ENCODE data around the gene GAS6. TPM values are rescaled to one million over a fixed set of nuclear protein-coding genes. Genes with fewer than 3 reads are reported as not detected.

The GAS6 gene
- total and polyA plus RNA-seq, 2 donors = 36.5 to 89.4 TPM

GRCh38 chr13:113825841-113826240 lies 38.0 kb downstream of the GAS6 start:
- peak overlapping the region in 1 of 2 donors; percentile 33 for H3K27ac ChIP-seq (ENCODE audit: low read depth in 1 of 2, low read length in 1 of 2)
- H3K27me3 ChIP-seq (ENCODE audit: control insufficient read depth in 2 of 2, insufficient read depth in 1 of 2, low read length in 1 of 2) = peaks cover 0 to 4% of the 10 kb centered on the region in 2 donors
- no peak overlapping the region for H3K4me3 ChIP-seq (ENCODE audit: low read length in 2 of 2)
- H3K9me3 ChIP-seq (ENCODE audit: control insufficient read depth in 2 of 2, insufficient read depth in 1 of 2, low read length in 1 of 2) = peaks cover 0 to 27% of the 10 kb centered on the region in 2 donors
- WGBS = 91% methylated on average over 16 of the region's 16 CpGs
- no peak for DNase-seq (ENCODE audit: low read depth in 6 of 9, low spot score in 9 of 9)
- H3K36me3 ChIP-seq (ENCODE audit: control insufficient read depth in 2 of 2, insufficient read depth in 2 of 2, low read length in 1 of 2) = peaks cover 2 to 5% of the 10 kb centered on the region in 2 donors
- peaks cover 0 to 6% of the 10 kb centered on the region in 2 donors for H3K4me1 ChIP-seq (ENCODE audit: control insufficient read depth in 2 of 2, insufficient read depth in 2 of 2, low read length in 2 of 2)

DNA sequence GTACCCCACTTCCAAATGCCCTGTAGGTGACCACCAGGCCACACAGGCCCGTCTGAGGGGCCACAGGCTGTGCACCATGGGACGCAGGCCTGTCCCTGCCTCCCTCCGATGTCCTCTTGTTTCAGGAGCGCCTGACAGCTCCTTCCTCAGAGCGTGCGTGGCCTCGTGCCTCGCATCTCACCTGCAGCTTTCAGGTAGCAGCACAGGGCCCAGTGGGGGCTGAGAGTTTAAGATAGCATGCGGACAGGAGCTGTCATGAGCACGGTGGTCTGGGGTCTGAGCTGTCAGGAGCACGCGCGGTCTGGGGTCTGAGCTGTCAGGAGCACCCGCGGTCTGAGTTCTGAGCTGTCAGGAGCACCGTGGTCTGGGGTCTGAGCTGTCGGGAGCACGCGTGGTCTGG lies 40.1 kb downstream of the GAS6 start:
- H3K4me3 ChIP-seq (ENCODE audit: low read length in 2 of 2) = no peak overlapping the region
- H3K36me3 ChIP-seq (ENCODE audit: control insufficient read depth in 2 of 2, insufficient read depth in 2 of 2, low read length in 1 of 2) = peaks cover 2 to 5% of the 10 kb centered on the region in 2 donors
- peaks cover 0 to 23% of the 10 kb centered on the region in 2 donors for H3K9me3 ChIP-seq (ENCODE audit: control insufficient read depth in 2 of 2, insufficient read depth in 1 of 2, low read length in 1 of 2)
- peaks cover 0 to 9% of the 10 kb centered on the region in 2 donors for H3K4me1 ChIP-seq (ENCODE audit: control insufficient read depth in 2 of 2, insufficient read depth in 2 of 2, low read length in 2 of 2)
- peaks cover 0 to 6% of the 10 kb centered on the region in 2 donors for H3K27me3 ChIP-seq (ENCODE audit: control insufficient read depth in 2 of 2, insufficient read depth in 1 of 2, low read length in 1 of 2)
- 97% methylated on average over 19 of the region's 19 CpGs for WGBS
- DNase-seq (ENCODE audit: low read depth in 6 of 9, low spot score in 9 of 9) = no peak
- no peak overlapping the region for H3K27ac ChIP-seq (ENCODE audit: low read depth in 1 of 2, low read length in 1 of 2)

GRCh38 chr13:113822956-113823744 lies 40.7 kb downstream of the GAS6 start:
- H3K27ac ChIP-seq (ENCODE audit: low read depth in 1 of 2, low read length in 1 of 2) = no peak overlapping the region
- DNase-seq (ENCODE audit: low read depth in 6 of 9, low spot score in 9 of 9) = no peak
- no peak overlapping the region for H3K4me3 ChIP-seq (ENCODE audit: low read length in 2 of 2)
- peaks cover 0 to 6% of the 10 kb centered on the region in 2 donors for H3K27me3 ChIP-seq (ENCODE audit: control insufficient read depth in 2 of 2, insufficient read depth in 1 of 2, low read length in 1 of 2)
- peaks cover 0 to 9% of the 10 kb centered on the region in 2 donors for H3K4me1 ChIP-seq (ENCODE audit: control insufficient read depth in 2 of 2, insufficient read depth in 2 of 2, low read length in 2 of 2)
- 95% methylated on average over 45 of the region's 45 CpGs for WGBS
- H3K36me3 ChIP-seq (ENCODE audit: control insufficient read depth in 2 of 2, insufficient read depth in 2 of 2, low read length in 1 of 2) = peaks cover 2 to 5% of the 10 kb centered on the region in 2 donors
- peaks cover 0 to 23% of the 10 kb centered on the region in 2 donors for H3K9me3 ChIP-seq (ENCODE audit: control insufficient read depth in 2 of 2, insufficient read depth in 1 of 2, low read length in 1 of 2)

- Histone ChIP-seq H3K27ac (ENCODE audit: low read depth in 1 of 2, low read length in 1 of 2) (peak overlapping the region in 1 of 2 donors; percentile 40), H3K4me1 (ENCODE audit: control insufficient read depth in 2 of 2, insufficient read depth in 2 of 2, low read length in 2 of 2) (peaks cover 0 to 9% of the 10 kb centered on the region in 2 donors), H3K27me3 (ENCODE audit: control insufficient read depth in 2 of 2, insufficient read depth in 1 of 2, low read length in 1 of 2) (peaks cover 0 to 6% of the 10 kb centered on the region in 2 donors), H3K9me3 (ENCODE audit: control insufficient read depth in 2 of 2, insufficient read depth in 1 of 2, low read length in 1 of 2) (peaks cover 0 to 23% of the 10 kb centered on the region in 2 donors), H3K36me3 (ENCODE audit: control insufficient read depth in 2 of 2, insufficient read depth in 2 of 2, low read length in 1 of 2) (peaks cover 2 to 5% of the 10 kb centered on the region in 2 donors), H3K4me3 (ENCODE audit: low read length in 2 of 2) (no peak overlapping the region)
- no peak for DNase-seq (ENCODE audit: low read depth in 6 of 9, low spot score in 9 of 9)
- 98% methylated on average over 12 of the region's 12 CpGs for WGBS
These were observed 41.6 kb downstream of the GAS6 start for GRCh38 chr13:113822266-113822665.

- peak overlapping the region in 1 of 2 donors; percentile 58 for H3K27ac ChIP-seq (ENCODE audit: low read depth in 1 of 2, low read length in 1 of 2)
- WGBS = 97% methylated on average over 24 of the region's 24 CpGs
- peaks cover 2 to 5% of the 10 kb centered on the region in 2 donors for H3K36me3 ChIP-seq (ENCODE audit: control insufficient read depth in 2 of 2, insufficient read depth in 2 of 2, low read length in 1 of 2)
- DNase-seq (ENCODE audit: low read depth in 6 of 9, low spot score in 9 of 9) = no peak
- peaks cover 0 to 12% of the 10 kb centered on the region in 2 donors for H3K4me1 ChIP-seq (ENCODE audit: control insufficient read depth in 2 of 2, insufficient read depth in 2 of 2, low read length in 2 of 2)
- H3K27me3 ChIP-seq (ENCODE audit: control insufficient read depth in 2 of 2, insufficient read depth in 1 of 2, low read length in 1 of 2) = peaks cover 0 to 6% of the 10 kb centered on the region in 2 donors
- H3K4me3 ChIP-seq (ENCODE audit: low read length in 2 of 2) = no peak overlapping the region
- peaks cover 0 to 23% of the 10 kb centered on the region in 2 donors for H3K9me3 ChIP-seq (ENCODE audit: control insufficient read depth in 2 of 2, insufficient read depth in 1 of 2, low read length in 1 of 2)
These were observed 42.0 kb downstream of the GAS6 start for GRCh38 chr13:113821847-113822246.

- Histone ChIP-seq H3K27ac (ENCODE audit: low read depth in 1 of 2, low read length in 1 of 2) (peak overlapping the region; percentile 11 to 58), H3K9me3 (ENCODE audit: control insufficient read depth in 2 of 2, insufficient read depth in 1 of 2, low read length in 1 of 2) (peaks cover 0 to 23% of the 10 kb centered on the region in 2 donors), H3K27me3 (ENCODE audit: control insufficient read depth in 2 of 2, insufficient read depth in 1 of 2, low read length in 1 of 2) (peaks cover 0 to 9% of the 10 kb centered on the region in 2 donors), H3K4me1 (ENCODE audit: control insufficient read depth in 2 of 2, insufficient read depth in 2 of 2, low read length in 2 of 2) (peaks cover 4 to 17% of the 10 kb centered on the region in 2 donors), H3K36me3 (ENCODE audit: control insufficient read depth in 2 of 2, insufficient read depth in 2 of 2, low read length in 1 of 2) (peaks cover 2 to 5% of the 10 kb centered on the region in 2 donors), H3K4me3 (ENCODE audit: low read length in 2 of 2) (no peak overlapping the region)
- DNase-seq (ENCODE audit: low read depth in 6 of 9, low spot score in 9 of 9) = no peak
- WGBS = 87% methylated on average over 54 of the region's 54 CpGs
These were observed 42.8 kb downstream of the GAS6 start for GRCh38 chr13:113820813-113821651.

GRCh38 chr13:113819731-113820715 lies 43.9 kb downstream of the GAS6 start:
- peaks cover 0 to 13% of the 10 kb centered on the region in 2 donors for H3K27me3 ChIP-seq (ENCODE audit: control insufficient read depth in 2 of 2, insufficient read depth in 1 of 2, low read length in 1 of 2)
- H3K9me3 ChIP-seq (ENCODE audit: control insufficient read depth in 2 of 2, insufficient read depth in 1 of 2, low read length in 1 of 2) = peaks cover 0 to 17% of the 10 kb centered on the region in 2 donors
- WGBS = 97% methylated on average over 52 of the region's 52 CpGs
- H3K4me1 ChIP-seq (ENCODE audit: control insufficient read depth in 2 of 2, insufficient read depth in 2 of 2, low read length in 2 of 2) = peaks cover 4 to 17% of the 10 kb centered on the region in 2 donors
- H3K27ac ChIP-seq (ENCODE audit: low read depth in 1 of 2, low read length in 1 of 2) = peak overlapping the region in 1 of 2 donors; percentile 25
- DNase-seq (ENCODE audit: low read depth in 6 of 9, low spot score in 9 of 9) = no peak
- peaks cover 2 to 5% of the 10 kb centered on the region in 2 donors for H3K36me3 ChIP-seq (ENCODE audit: control insufficient read depth in 2 of 2, insufficient read depth in 2 of 2, low read length in 1 of 2)
- H3K4me3 ChIP-seq (ENCODE audit: low read length in 2 of 2) = no peak overlapping the region

GRCh38 chr13:113819341-113819730 lies 44.5 kb downstream of the GAS6 start:
- no peak for DNase-seq (ENCODE audit: low read depth in 6 of 9, low spot score in 9 of 9)
- peaks cover 2 to 5% of the 10 kb centered on the region in 2 donors for H3K36me3 ChIP-seq (ENCODE audit: control insufficient read depth in 2 of 2, insufficient read depth in 2 of 2, low read length in 1 of 2)
- H3K27ac ChIP-seq (ENCODE audit: low read depth in 1 of 2, low read length in 1 of 2) = no peak overlapping the region
- 97% methylated on average over 13 of the region's 13 CpGs for WGBS
- H3K4me1 ChIP-seq (ENCODE audit: control insufficient read depth in 2 of 2, insufficient read depth in 2 of 2, low read length in 2 of 2) = peaks cover 4 to 17% of the 10 kb centered on the region in 2 donors
- no peak overlapping the region for H3K4me3 ChIP-seq (ENCODE audit: low read length in 2 of 2)
- peaks cover 0 to 13% of the 10 kb centered on the region in 2 donors for H3K27me3 ChIP-seq (ENCODE audit: control insufficient read depth in 2 of 2, insufficient read depth in 1 of 2, low read length in 1 of 2)
- peaks cover 0 to 14% of the 10 kb centered on the region in 2 donors for H3K9me3 ChIP-seq (ENCODE audit: control insufficient read depth in 2 of 2, insufficient read depth in 1 of 2, low read length in 1 of 2)
